OCI-LY3 (cell line): ENCODE results near the gene NXPE3.

Source experiments
- H2AFZ ChIP-seq: fragments of 200-600, 300-600 bp; shearing (Covaris generic); 2 replicates; pipeline ENCODE4 v1.6.0; 2014; ENCODE audit warnings: antibody characterized with exemption, low read depth, low read length
- H3K27ac ChIP-seq: fragments of 200-600, 300-600 bp; sonication (generic); 2 replicates; pipeline ENCODE4 v1.5.1; 2014; ENCODE audit warnings: mild to moderate bottlenecking, low read length, moderate library complexity, mixed read lengths
- H3K27me3 ChIP-seq: fragments of 200-600, 300-600 bp; sonication (generic); 2 replicates; pipeline ENCODE4 v1.6.1; 2014; ENCODE audit warnings: low read depth, low read length, mixed read lengths
- H3K36me3 ChIP-seq: fragments of 200-600, 300-600 bp; sonication (generic); replicated peaks from 2 replicates; pipeline ENCODE3; 2014; ENCODE audit warnings: low read depth, low read length, mixed read lengths
- H3K4me1 ChIP-seq: fragments of 300-600, 200-600 bp; sonication (generic); 2 replicates; pipeline ENCODE4 v1.6.1; 2014; ENCODE audit warnings: low read length, mixed read lengths
- H3K4me2 ChIP-seq: fragments of 200-600, 300-600 bp; sonication (generic); 2 replicates; pipeline ENCODE4 v1.6.1; 2014; ENCODE audit warnings: low read length, mixed read lengths
- H3K4me3 ChIP-seq: fragments of 300-600, 200-600 bp; sonication (generic); 2 replicates; pipeline ENCODE4 v1.5.1; 2014; ENCODE audit warnings: antibody characterized with exemption, mild to moderate bottlenecking, low read length, moderate library complexity
- H3K79me2 ChIP-seq: fragments of 300-600, 200-600 bp; shearing (Covaris generic); 2 replicates; pipeline ENCODE4 v1.6.1; 2014; ENCODE audit warnings: mild to moderate bottlenecking, low read length, mixed read lengths
- H3K9ac ChIP-seq: fragments of 300-600, 200-600 bp; shearing (Covaris generic); 2 replicates; pipeline ENCODE4 v1.6.0; 2014; ENCODE audit warnings: mild to moderate bottlenecking, low read length, moderate library complexity
- H3K9me3 ChIP-seq: fragments of 200-600, 300-600 bp; shearing (Covaris generic); 2 replicates; pipeline ENCODE4 v1.6.1; 2014; ENCODE audit warnings: low read length, mixed read lengths; ENCODE audit not compliant: insufficient read depth
- H4K20me1 ChIP-seq: fragments of 200-600, 300-600 bp; sonication (generic); 2 replicates; pipeline ENCODE4 v1.6.1; 2016; ENCODE audit warnings: low read length, mixed read lengths; ENCODE audit not compliant: insufficient read depth
- CTCF ChIP-seq: fragments of 200-600, 300-600 bp; sonication (generic); IDR thresholded peaks from 2 replicates; pipeline ENCODE4 v1.5.1; 2014; ENCODE audit warnings: antibody characterized with exemption, low read length, low read depth
- EZH2phosphoT487 ChIP-seq: fragments of 200-600 bp; shearing (Covaris generic); IDR thresholded peaks from 2 replicates; pipeline ENCODE4 v1.6.1; 2018; ENCODE audit warnings: antibody characterized with exemption, mixed run types, low read depth

NXPE3 gene

GRCh38 chr3:101821503-101821902 is 42.5 kb downstream of the NXPE3 start:
- Histone ChIP-seq H3K4me2 (no peak overlapping the region), H2AFZ (no peak overlapping the region), H3K9ac (no peak overlapping the region), H3K36me3 (peaks cover 14% of the 10 kb centered on the region), H3K27ac (no peak overlapping the region), H3K9me3 (no peaks in the 10 kb centered on the region), H3K4me3 (no peak overlapping the region), H3K79me2 (peaks cover 5% of the 10 kb centered on the region; the same call in 1 of the 2 replicates), H4K20me1 (no peaks in the 10 kb centered on the region), H3K4me1 (peaks cover 47% of the 10 kb centered on the region), H3K27me3 (no peaks in the 10 kb centered on the region)
- no peak for TF ChIP-seq EZH2phosphoT487
- no peak for TF ChIP-seq CTCF

GRCh38 chr3:101823525-101823924 is 44.5 kb downstream of the NXPE3 start:
- Histone ChIP-seq H3K27me3 (no peaks in the 10 kb centered on the region), H4K20me1 (no peaks in the 10 kb centered on the region), H3K27ac (no peak overlapping the region), H3K36me3 (peaks cover 10% of the 10 kb centered on the region), H2AFZ (no peak overlapping the region), H3K4me2 (no peak overlapping the region), H3K4me3 (no peak overlapping the region), H3K79me2 (peaks cover 9% of the 10 kb centered on the region), H3K4me1 (peaks cover 39% of the 10 kb centered on the region), H3K9ac (no peak overlapping the region), H3K9me3 (no peaks in the 10 kb centered on the region)
- no peak for TF ChIP-seq CTCF
- no peak for TF ChIP-seq EZH2phosphoT487

- Histone ChIP-seq H3K36me3 (peaks cover 7% of the 10 kb centered on the region), H3K79me2 (peaks cover 16% of the 10 kb centered on the region), H4K20me1 (no peaks in the 10 kb centered on the region), H3K4me1 (peaks cover 35% of the 10 kb centered on the region), H3K27me3 (no peaks in the 10 kb centered on the region), H2AFZ (no peak overlapping the region), H3K9ac (no peak overlapping the region), H3K9me3 (no peaks in the 10 kb centered on the region), H3K4me3 (no peak overlapping the region), H3K4me2 (no peak overlapping the region), H3K27ac (no peak overlapping the region)
- no peak for TF ChIP-seq EZH2phosphoT487
- no peak for TF ChIP-seq CTCF
Measured at GRCh38 chr3:101824702-101825101, 45.7 kb downstream of the NXPE3 start.

- 0 out of 2 replicates have a peak, but pooled peaks cover 2% of the 10 kb centered on the region for H4K20me1 ChIP-seq
- peak overlapping the region; percentile 15; the same call in 1 of the 2 replicates for H3K9ac ChIP-seq
- H3K36me3 ChIP-seq = peaks cover 15% of the 10 kb centered on the region
- H2AFZ ChIP-seq = no peak overlapping the region
- no peaks in the 10 kb centered on the region for H3K27me3 ChIP-seq
- peaks cover 36% of the 10 kb centered on the region for H3K4me1 ChIP-seq
- H3K4me2 ChIP-seq = peak overlapping the region; percentile 33
- peak overlapping the region; percentile 61 for H3K27ac ChIP-seq
- TF ChIP-seq CTCF (no peak), EZH2phosphoT487 (no peak)
- peaks cover 29% of the 10 kb centered on the region for H3K79me2 ChIP-seq
- no peaks in the 10 kb centered on the region for H3K9me3 ChIP-seq
- H3K4me3 ChIP-seq = no peak overlapping the region
Measured at GRCh38 chr3:101825904-101826445, 47.0 kb downstream of the NXPE3 start.
